HepG2 (cell line): Measurements from ENCODE around the gene PDIK1L. TPM values are rescaled to one million over a fixed set of nuclear protein-coding genes. Genes with fewer than 3 reads are reported as not detected.
A peak's percentile ranks its signal among the peaks of the same experiment; 100 is the strongest.

Source experiments
- CREM ChIP-seq, 2 experiments: sonication (generic) in 1 of 2; formaldehyde crosslinking in 1 of 2; IDR thresholded peaks; 2 replicates each; pipeline versions ENCODE4 v1.4.0 to v1.6.1; 2016 to 2020; ENCODE audit warnings: antibody characterized with exemption in 1 of 2, mild to moderate bottlenecking in 1 of 2, missing genetic modification reagents in 1 of 2
- EEA1 ChIP-seq: sonication (generic); formaldehyde crosslinking; IDR thresholded peaks from 2 replicates; pipeline ENCODE4 v1.5.1; 2020; ENCODE audit warnings: mild to moderate bottlenecking, missing genetic modification reagents, borderline replicate concordance
- ELF4 ChIP-seq: sonication (generic); formaldehyde crosslinking; IDR thresholded peaks from 2 replicates; pipeline ENCODE4 v1.5.0; 2020; ENCODE audit warnings: missing genetic modification reagents, mild to moderate bottlenecking, moderate library complexity, borderline replicate concordance
- FOXC1 ChIP-seq: sonication (generic); formaldehyde crosslinking; IDR thresholded peaks from 2 replicates; pipeline ENCODE4 v1.8.0; 2022; ENCODE audit warnings: mild to moderate bottlenecking, missing genetic modification reagents, borderline replicate concordance
- GZF1 ChIP-seq: sonication (generic); formaldehyde crosslinking; IDR thresholded peaks from 2 replicates; pipeline ENCODE4 v1.5.1; 2020; ENCODE audit warnings: mild to moderate bottlenecking, missing genetic modification reagents
- HNRNPL ChIP-seq: fragments of 200-400 bp; formaldehyde crosslinking; IDR thresholded peaks from 2 replicates; pipeline ENCODE4 v1.6.1; 2017; ENCODE audit warnings: mild to moderate bottlenecking, low read depth, low read length
- ISX ChIP-seq: sonication (generic); formaldehyde crosslinking; conservative IDR thresholded peaks from 2 replicates; pipeline ENCODE4 v1.5.0; 2020; ENCODE audit warnings: missing genetic modification reagents
- KDM6A ChIP-seq: IDR thresholded peaks from 2 replicates; pipeline ENCODE4 v1.6.1; 2016; ENCODE audit warnings: low read depth
- NFATC3 ChIP-seq: sonication (generic); formaldehyde crosslinking; IDR thresholded peaks from 2 replicates; pipeline ENCODE4 v1.5.1; 2020; ENCODE audit warnings: mild to moderate bottlenecking, missing genetic modification reagents
- PHB2 ChIP-seq: fragments of 450-650 bp; IDR thresholded peaks from 2 replicates; pipeline ENCODE4 v1.6.1; 2018; ENCODE audit not compliant: partially characterized antibody
- PRPF4 ChIP-seq: fragments of 200-400 bp; formaldehyde crosslinking; IDR thresholded peaks from 2 replicates; pipeline ENCODE4 v1.6.1; 2016; ENCODE audit warnings: low read length, low read depth; ENCODE audit not compliant: poor library complexity, severe bottlenecking
- SALL1 ChIP-seq: sonication (generic); formaldehyde crosslinking; IDR thresholded peaks from 2 replicates; pipeline ENCODE4 v1.8.0; 2022; ENCODE audit warnings: mild to moderate bottlenecking, missing genetic modification reagents
- SP4 ChIP-seq: sonication (generic); formaldehyde crosslinking; IDR thresholded peaks from 2 replicates; pipeline ENCODE4 v1.8.1; 2023; ENCODE audit warnings: mild to moderate bottlenecking, missing genetic modification reagents
- THAP7 ChIP-seq: sonication (generic); formaldehyde crosslinking; IDR thresholded peaks from 2 replicates; pipeline ENCODE4 v1.8.1; 2023; ENCODE audit warnings: mild to moderate bottlenecking, missing genetic modification reagents
- YEATS4 ChIP-seq: sonication (generic); formaldehyde crosslinking; IDR thresholded peaks from 2 replicates; pipeline ENCODE4 v1.4.0; 2020; ENCODE audit warnings: missing genetic modification reagents, borderline replicate concordance
- ZBTB21 ChIP-seq: sonication (generic); formaldehyde crosslinking; IDR thresholded peaks from 2 replicates; pipeline ENCODE4 v1.4.0; 2020; ENCODE audit warnings: missing genetic modification reagents
- ZBTB26 ChIP-seq: IDR thresholded peaks from 2 replicates; pipeline ENCODE4 v1.6.1; 2016; ENCODE audit warnings: missing compliant biosample characterization, missing genetic modification reagents, borderline replicate concordance
- ZBTB46 ChIP-seq: sonication (generic); formaldehyde crosslinking; IDR thresholded peaks from 2 replicates; pipeline ENCODE4 v1.4.0; 2020; ENCODE audit warnings: mild to moderate bottlenecking, missing genetic modification reagents, borderline replicate concordance
- ZEB1 ChIP-seq: IDR thresholded peaks from 2 replicates; pipeline ENCODE4 v1.6.1; 2012; ENCODE audit warnings: mild to moderate bottlenecking, low read depth, inconsistent platforms; ENCODE audit not compliant: insufficient replicate concordance
- ZNF264 ChIP-seq: sonication (generic); formaldehyde crosslinking; IDR thresholded peaks from 2 replicates; pipeline ENCODE4 v1.4.0; 2020; ENCODE audit warnings: missing genetic modification reagents
- ZNF30 ChIP-seq: sonication (generic); formaldehyde crosslinking; IDR thresholded peaks from 2 replicates; pipeline ENCODE4 v1.5.0; 2020; ENCODE audit warnings: mild to moderate bottlenecking, missing genetic modification reagents
- ZNF431 ChIP-seq: sonication (generic); formaldehyde crosslinking; IDR thresholded peaks from 2 replicates; pipeline ENCODE4 v1.9.0; 2022; ENCODE audit warnings: missing genetic modification reagents, low read depth, mild to moderate bottlenecking, borderline replicate concordance
- ZNF432 ChIP-seq: sonication (generic); formaldehyde crosslinking; IDR thresholded peaks from 2 replicates; pipeline ENCODE4 v1.5.0; 2020; ENCODE audit warnings: missing genetic modification reagents, mild to moderate bottlenecking, borderline replicate concordance
- ZNF660 ChIP-seq: sonication (generic); formaldehyde crosslinking; IDR thresholded peaks from 2 replicates; pipeline ENCODE4 v1.5.1; 2020; ENCODE audit warnings: mild to moderate bottlenecking, low read depth, missing genetic modification reagents, borderline replicate concordance
- ZNF782 ChIP-seq: sonication (generic); formaldehyde crosslinking; IDR thresholded peaks from 2 replicates; pipeline ENCODE4 v1.4.0; 2020; ENCODE audit warnings: missing genetic modification reagents, mild to moderate bottlenecking, borderline replicate concordance
- polyA plus RNA-seq, 8 experiments: library from polyadenylated mRNA; depleted of rRNA in 3 of 8; stranded (reverse) in 7 of 8; unstranded in 1 of 8; fragments of >200 nt; fragmentation: Illumina TruSeq in 4 of 8; extraction: Trizol in 4 of 8; gene quantifications; 2 replicates each; pipeline versions ENCODE4 v1.2.1 to v1.2.3, GENCODE V29; 2011 to 2016; ENCODE audit warnings: low read depth in 4 of 8, missing spikeins in 1 of 8, mixed read lengths in 1 of 8; ENCODE audit not compliant: insufficient read depth in 1 of 8
- total RNA-seq, 5 experiments: library from RNA; depleted of rRNA; stranded (reverse); fragments of >200 nt; fragmentation: Illumina TruSeq; extraction: Trizol; gene quantifications; 2 replicates each; pipeline ENCODE4 v1.2.3, GENCODE V29; 2016; ENCODE audit warnings: low read depth in 1 of 5

Gene PDIK1L
- total and polyA plus RNA-seq, 2 of the 13 experiments (the other 11 are each of a cell fraction or from before 2014, with no cell fraction given) = 1.9 to 4.6 TPM

GRCh38 chr1:26169669-26170471 is 58.2 kb downstream of the PDIK1L start, which contains the start of gene ZNF593 (continued):
- no peak for TF ChIP-seq THAP7 (CRISPR knock-in tag)
- no peak for TF ChIP-seq ZNF660 (CRISPR knock-in tag)
- TF ChIP-seq CREM (IDR thresholded peaks at IDR 0.05) = peak; percentile 95
- TF ChIP-seq CREM (CRISPR knock-in tag; IDR thresholded peaks at IDR 0.05) = peak; percentile 88
- peak; percentile 88 for TF ChIP-seq HNRNPL
- no peak for TF ChIP-seq ZNF264 (CRISPR knock-in tag)
- no peak for TF ChIP-seq ZNF30 (CRISPR knock-in tag)
- TF ChIP-seq PRPF4 = no peak
- 0 out of 2 replicates have a peak, but pooled peaks have one; percentile 73 for TF ChIP-seq EEA1
- peak; percentile 87; the same call in 1 of the 2 replicates for TF ChIP-seq ZNF782 (CRISPR knock-in tag)
- TF ChIP-seq KDM6A (CRISPR knock-in tag) = no peak
- peak; percentile 85 for TF ChIP-seq ISX (CRISPR knock-in tag)
- TF ChIP-seq SP4 (CRISPR knock-in tag) = peak; percentile 94
- TF ChIP-seq GZF1 (CRISPR knock-in tag) = peak; percentile 89
- TF ChIP-seq ZBTB21 (CRISPR knock-in tag) = peak; percentile 99
- peak; percentile 86; the same call in 1 of the 2 replicates for TF ChIP-seq NFATC3
- TF ChIP-seq ZEB1 = no peak
- peak; percentile 90 for TF ChIP-seq SALL1 (CRISPR knock-in tag)
- TF ChIP-seq ZNF431 = no peak
- TF ChIP-seq ZNF432 (CRISPR knock-in tag) = no peak
- TF ChIP-seq ZBTB46 = no peak
- TF ChIP-seq YEATS4 = peak; percentile 97
- TF ChIP-seq PHB2 = no peak
- TF ChIP-seq ZBTB26 (CRISPR knock-in tag) = no peak
- TF ChIP-seq FOXC1 (CRISPR knock-in tag) = peak; percentile 86
- peak; percentile 49; the same call in 1 of the 2 replicates for TF ChIP-seq ELF4 (CRISPR knock-in tag)
